GM21717 (cell line): ENCODE results near the gene SLC46A2.

Experiments
- ATAC-seq: cut with Tn5 transposase; IDR thresholded peaks from one replicate; pipeline ENCODE4 v1.9.1; 2021; ENCODE audit warnings: mild to moderate bottlenecking, moderate library complexity; ENCODE audit not compliant: unreplicated experiment

SLC46A2 gene

GRCh38 chr9:112861155-112861554, 29.5 kb downstream of the SLC46A2 start:
- ATAC-seq, result no peak

DNA sequence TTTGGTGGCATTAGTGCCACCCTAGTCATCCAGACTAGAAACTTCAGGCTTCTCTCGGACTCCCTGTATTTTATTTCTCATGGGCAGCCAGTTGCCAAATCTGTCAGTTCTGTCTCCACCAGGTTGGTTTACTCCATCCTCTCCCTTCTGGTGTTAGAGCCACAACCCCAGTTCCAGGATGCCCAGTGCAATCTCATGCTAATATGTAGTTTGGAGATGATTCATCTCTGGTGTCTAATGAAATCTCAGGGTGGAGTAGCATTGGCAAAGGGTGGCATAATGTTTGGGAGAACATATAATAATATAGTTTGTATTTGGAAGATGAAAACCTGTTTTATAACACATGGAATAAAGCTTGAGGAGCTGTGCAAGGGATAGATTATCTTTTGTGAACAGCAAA, 30.2 kb downstream of the SLC46A2 start:
- ATAC-seq, result no peak

- ATAC-seq, result peak; percentile 80
Measured at GRCh38 chr9:112858625-112859147, 32.0 kb downstream of the SLC46A2 start.

DNA sequence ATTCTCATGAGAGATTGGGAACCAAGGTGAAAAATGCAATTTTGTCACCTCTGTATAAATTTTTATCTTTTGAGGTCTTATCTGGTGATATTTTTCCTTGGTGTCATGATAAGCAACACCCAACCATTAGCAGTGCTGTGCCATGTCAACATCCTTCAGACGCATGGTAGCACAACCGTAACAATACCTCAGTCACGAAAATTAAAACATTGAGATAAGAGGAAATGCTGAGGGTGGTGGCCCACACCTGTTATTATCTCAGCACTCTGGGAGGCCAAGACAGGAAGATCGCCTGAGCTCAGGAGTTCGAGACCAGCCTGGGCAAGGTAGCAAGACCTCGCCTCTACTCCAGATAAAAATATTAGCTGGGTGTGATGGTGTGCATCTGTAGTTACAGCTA, 32.7 kb downstream of the SLC46A2 start:
- no peak for ATAC-seq

- no peak for ATAC-seq
Measured at GRCh38 chr9:112856843-112857242, 33.8 kb downstream of the SLC46A2 start.

DNA sequence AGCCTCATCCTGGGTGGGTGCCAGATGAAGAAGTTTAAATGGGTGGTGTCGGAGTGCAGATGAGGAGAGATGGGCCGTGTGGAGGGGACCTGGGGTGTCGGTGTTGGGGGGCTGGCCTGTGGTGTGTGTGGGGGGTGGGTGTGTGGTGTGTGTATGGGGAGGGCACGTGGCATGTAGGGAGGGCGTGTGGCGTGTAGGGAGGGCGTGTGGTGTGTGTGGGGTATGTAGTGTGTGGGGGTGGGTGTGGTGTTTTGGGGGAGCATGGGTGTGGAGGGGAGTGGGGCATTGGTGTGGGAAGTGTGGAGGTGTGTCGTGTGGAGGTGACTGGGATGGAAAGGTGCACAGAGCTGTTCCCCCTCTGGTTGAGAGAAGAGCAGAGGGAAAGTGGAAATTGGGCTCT, 34.5 kb downstream of the SLC46A2 start:
- no peak for ATAC-seq

DNA sequence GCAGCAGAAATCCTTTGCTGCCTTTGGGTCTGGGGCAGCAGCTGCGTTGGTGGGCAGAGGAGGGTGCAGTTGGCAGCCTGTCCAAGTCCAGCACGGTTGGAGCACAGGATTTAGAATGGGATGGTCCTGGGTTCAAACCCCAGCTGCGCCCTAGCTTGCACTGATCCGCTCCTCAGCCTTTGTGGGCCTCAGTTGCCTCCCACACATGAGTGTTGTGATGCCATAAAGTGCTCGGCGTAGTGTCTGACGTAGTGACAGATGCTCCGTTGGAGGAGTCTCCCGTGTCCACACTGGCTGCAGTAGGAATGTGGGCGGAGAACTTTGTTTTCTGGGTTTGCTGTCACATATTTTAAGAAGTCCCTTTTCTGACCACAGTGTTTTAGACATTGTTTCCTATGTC, 36.0 kb downstream of the SLC46A2 start:
- ATAC-seq, result no peak

DNA sequence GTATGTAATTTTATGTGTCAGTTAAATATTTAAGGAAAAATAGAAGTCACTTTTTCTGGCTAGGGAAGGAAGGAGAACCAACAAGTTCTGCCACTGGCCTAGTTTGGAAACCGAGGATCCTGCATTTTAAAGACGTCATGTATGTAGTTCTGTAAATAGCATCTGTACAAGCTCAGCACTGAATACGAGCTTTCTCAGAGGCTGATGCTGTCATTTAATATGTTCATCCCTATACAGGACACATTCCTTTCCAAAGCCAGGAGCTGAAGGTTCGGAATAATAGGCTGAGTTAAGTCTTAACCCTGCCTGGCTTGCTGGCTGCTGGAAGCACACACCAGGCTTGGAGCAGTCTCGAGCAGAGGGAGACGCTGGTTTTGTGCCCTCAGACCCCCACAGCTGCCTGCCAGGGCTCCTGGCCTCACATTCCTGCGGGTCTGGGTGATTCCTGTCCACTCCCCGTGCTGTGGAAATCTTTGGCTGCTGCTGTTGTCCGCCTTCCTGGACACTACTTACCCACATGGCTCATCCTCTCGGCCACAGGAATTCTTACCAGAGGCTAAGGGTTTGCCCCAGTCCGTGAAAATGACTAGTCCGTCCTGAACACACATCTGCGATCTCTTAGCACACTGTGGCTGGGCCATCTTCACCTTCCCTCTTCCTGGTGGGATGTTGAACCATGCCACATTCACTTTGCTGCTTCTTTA, 36.6 kb downstream of the SLC46A2 start:
- no peak for ATAC-seq

- no peak for ATAC-seq
Measured at GRCh38 chr9:112852741-112853504, 37.8 kb downstream of the SLC46A2 start.

- ATAC-seq, result no peak
Measured at GRCh38 chr9:112850840-112851239, 39.8 kb downstream of the SLC46A2 start.

GRCh38 chr9:112849363-112849922, 41.2 kb downstream of the SLC46A2 start:
- ATAC-seq, result no peak

DNA sequence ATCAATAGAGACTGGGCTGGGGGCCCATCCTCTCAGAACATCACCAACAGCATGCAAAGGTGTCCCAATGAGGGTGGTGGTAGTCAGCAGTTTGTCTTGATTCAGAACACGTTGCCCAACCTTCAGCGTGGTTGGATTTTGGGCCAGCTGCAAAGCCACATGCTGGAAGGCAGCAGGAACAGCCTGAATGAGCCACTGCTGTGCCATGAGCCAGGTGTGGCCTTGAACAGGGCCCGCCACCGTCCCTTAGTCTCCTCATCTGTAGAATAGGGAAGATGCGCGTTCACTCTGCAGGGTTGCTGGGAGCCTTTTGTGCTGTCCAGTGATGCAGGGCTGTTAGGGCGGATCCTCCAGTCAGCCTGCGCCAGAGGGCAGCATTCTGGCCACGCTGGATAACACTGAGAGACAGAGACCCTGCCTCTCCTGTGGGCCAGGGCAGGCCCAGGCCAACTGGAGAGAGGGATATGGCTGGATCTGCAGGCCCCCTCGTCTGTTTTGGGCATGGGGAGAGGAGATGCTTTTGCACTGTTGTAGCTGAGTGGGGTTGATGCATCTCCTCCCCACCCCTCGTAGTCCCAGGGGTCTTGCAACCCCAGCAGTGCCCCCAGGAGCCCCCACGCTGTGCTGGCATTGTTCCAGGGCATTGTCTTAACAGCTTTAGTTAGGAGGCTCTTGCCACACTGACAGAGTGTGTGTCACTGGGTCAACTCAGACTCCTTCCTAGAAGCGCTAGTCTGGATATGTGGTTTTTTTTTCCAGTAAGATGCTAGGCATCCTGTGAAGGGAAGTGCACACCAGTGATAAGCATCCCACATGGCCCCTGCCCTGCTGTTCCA, 42.1 kb downstream of the SLC46A2 start:
- ATAC-seq, result no peak

DNA sequence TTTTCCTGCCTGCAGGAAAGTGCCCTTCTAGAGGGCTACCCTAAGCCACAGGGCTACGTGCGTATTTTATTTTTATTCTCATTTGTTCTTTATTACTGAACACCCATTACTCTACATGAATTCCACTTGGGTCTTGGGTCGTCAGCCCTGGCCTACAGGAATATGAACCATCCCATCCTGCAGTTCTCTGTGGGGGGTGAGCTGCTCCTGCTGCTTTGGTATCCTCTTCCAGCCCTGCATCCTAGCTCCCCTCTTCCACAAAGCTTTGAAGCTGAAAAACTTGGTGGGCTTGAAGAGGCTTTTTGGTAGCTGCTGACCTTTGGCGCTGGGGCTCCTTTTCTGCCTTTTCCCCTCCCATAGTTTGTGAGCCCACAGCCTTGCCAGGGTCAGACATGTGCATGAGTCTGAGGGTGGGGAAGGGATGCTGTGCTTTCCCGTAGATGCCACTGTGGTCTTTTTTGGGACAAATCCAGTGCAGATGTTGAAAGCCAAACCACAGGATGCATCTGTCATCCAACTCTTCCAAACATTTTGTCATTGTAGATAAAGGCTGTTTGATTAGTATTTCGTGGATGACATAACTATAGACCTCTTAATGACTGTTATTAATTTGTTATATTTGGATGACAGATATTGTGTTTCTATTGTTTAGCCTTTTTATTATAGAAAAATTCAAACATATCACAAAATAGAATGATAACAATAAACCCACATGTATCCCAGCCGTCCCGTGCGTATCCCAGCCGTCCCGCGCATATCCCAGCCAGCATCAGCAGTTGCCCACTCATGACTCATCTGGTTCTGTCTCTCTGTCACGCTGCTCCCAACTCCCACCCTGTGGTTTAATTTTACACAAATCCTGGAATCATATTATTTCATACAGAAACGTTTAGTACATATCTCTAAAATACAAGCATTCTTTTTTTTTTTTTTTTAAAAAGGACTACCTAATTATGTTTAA, 43.9 kb downstream of the SLC46A2 start:
- no peak for ATAC-seq

DNA sequence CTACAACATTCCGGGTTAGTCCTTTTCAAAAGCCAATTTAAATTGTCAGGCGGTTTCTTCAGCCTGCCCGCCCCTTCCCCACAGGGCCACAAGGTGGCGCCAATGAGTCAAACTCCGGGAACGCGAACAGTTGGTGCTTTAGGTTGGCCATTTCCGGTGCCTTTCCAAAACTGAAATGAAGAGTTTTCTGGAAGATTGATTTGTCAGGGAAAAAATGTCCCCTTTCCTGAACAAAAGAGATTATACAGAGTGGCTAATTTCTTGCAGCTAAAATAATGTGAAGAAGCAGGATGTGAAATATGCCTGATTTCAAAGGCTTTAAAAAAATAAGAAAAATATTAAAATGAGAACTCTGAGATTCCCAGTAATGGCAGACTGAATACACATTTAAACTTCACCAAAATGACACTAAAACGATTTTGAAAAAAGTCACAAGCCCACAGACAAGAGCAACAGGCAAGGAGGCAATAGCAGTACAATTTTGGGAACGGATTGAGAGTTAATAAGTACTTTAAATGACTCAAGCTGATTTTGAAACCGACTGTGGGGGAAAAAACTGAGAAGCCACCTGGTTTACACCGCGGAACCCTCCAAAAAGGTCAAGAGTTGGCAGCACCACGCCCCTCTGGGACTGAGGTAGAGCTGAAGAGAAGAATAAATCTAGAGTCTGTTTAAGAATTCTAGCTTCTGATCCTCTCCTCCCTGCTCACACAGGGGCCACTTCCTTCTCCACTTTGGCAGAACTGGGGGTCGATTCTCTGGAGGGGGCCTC, 45.7 kb downstream of the SLC46A2 start:
- peak; percentile 92 for ATAC-seq

GRCh38 chr9:112842555-112842954, 48.1 kb downstream of the SLC46A2 start:
- ATAC-seq, result no peak

DNA sequence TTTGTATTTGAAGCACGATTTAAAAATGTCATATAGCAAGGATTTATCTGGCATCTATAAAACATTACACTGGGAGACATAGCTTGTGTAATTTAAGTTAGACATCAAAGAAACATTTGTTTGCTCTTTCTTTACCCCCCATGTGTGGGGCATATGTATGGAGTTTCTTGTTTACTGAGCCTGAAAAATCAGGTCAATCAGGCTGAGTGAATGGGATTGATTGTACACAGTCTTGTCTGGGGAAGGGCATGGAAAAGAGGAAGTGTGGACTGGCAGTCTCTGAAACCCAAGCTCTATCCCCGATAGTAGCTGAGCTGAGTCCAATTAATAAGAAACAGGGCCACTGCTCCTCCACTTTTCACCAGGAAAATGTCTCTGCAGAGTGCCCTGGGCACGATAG, 49.4 kb downstream of the SLC46A2 start:
- no peak for ATAC-seq

DNA sequence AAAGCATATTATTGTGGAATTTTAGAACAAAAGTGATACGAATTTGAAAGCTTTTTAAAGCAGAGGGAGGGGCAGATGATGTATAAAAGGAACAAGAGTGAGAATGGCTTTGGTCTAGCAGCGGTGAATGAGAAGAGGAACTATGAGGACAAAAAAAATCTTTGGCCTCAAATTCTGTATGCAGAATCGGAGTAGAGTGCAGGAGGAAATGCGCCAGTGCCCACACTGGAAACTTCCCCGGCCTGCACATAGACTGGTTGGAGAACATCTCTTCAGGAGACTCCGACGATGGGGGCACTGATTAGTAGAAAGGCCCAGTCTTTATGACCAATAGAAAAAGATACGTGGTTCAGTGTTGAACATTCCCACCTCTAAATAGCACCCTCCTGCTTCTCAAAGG, 51.3 kb downstream of the SLC46A2 start:
- ATAC-seq, result no peak

- ATAC-seq, result no peak
Measured at GRCh38 chr9:112838342-112838741, 52.3 kb downstream of the SLC46A2 start.

GRCh38 chr9:112836394-112836793, 54.3 kb downstream of the SLC46A2 start:
- ATAC-seq, result no peak
